AG04449 (cell line): ENCODE data around the gene FAM124B.

Experiments
- CTCF ChIA-PET: fragments of 350-600 bp; formaldehyde crosslinking; extraction: SDS; loops from one replicate; lab custom pipeline; 2021; ENCODE audit warnings: antibody characterized with exemption; lab: Yijun Ruan, JAX
- POLR2A ChIA-PET: fragments of 400-600, 350-600 bp; formaldehyde crosslinking; extraction: SDS; loops from one replicate; lab custom pipeline; 2020; ENCODE audit warnings: antibody characterized with exemption, inconsistent platforms; lab: Yijun Ruan, JAX
- DNase-seq: peaks from one replicate; pipeline ENCODE4 v3.0.0-alpha.2; 2010; ENCODE audit warnings: low read depth, low spot score
- H3K4me3 ChIP-seq: 2 replicates; pipeline ENCODE4 v1.5.1; 2011; ENCODE audit warnings: low read depth, mild to moderate bottlenecking, control low read depth, low read length
- TF ChIP-seq, protein P1 (sequence below): IDR thresholded peaks from one replicate; pipeline ENCODE4 v1.5.1; 2011; ENCODE audit warnings: mild to moderate bottlenecking, moderate library complexity, low read length, control low read depth, inconsistent platforms; ENCODE audit not compliant: insufficient read depth; ENCODE audit errors: missing control alignments

Gene FAM124B

DNA sequence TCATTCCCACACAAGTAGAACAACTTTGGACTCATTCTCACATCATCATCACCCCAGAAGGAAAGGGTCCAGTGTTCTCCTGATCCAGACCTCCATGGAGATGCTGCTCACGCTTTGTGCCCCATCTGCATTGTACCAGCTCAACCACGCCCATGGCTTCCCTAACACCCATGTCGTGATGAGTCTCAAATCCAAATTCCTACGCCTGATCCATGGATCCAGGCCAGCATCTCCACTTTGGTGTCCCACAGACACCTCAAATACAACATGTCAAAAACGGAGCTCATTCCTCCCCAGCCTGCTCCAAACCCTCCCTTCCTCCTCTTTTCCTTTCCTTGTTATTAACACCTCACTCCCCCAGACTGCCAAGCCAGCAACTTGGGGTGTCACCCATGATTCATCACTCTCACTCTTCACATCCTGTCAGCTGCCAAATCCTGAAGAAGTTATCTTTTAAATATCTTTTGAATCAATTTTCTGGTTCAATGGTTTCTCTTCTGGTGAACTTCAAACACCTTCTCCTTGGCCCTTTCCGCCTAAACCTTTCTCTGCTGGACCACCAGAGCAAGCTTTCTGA lies 30.2 kb upstream of the FAM124B start:
- POLR2A ChIA-PET, result no interaction called here

DNA sequence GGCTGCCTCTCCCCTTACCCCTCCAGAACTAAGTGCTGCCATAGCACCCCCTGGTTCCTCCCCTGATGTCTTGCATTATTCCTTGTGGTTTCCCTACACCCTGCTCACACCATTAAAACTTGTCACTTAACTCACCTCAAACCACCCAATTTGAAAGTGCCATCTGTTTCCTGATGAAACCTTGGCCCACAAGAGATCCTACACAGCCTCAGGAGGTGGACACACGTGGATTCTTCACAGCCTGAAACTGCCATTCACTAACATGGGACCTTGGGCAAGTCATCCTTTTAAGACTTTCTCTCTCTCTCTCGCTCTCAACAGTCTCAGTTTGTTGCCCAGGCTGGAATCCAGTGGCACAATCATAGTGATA lies 27.5 kb upstream of the FAM124B start:
- TF ChIP-seq, protein P1, sequence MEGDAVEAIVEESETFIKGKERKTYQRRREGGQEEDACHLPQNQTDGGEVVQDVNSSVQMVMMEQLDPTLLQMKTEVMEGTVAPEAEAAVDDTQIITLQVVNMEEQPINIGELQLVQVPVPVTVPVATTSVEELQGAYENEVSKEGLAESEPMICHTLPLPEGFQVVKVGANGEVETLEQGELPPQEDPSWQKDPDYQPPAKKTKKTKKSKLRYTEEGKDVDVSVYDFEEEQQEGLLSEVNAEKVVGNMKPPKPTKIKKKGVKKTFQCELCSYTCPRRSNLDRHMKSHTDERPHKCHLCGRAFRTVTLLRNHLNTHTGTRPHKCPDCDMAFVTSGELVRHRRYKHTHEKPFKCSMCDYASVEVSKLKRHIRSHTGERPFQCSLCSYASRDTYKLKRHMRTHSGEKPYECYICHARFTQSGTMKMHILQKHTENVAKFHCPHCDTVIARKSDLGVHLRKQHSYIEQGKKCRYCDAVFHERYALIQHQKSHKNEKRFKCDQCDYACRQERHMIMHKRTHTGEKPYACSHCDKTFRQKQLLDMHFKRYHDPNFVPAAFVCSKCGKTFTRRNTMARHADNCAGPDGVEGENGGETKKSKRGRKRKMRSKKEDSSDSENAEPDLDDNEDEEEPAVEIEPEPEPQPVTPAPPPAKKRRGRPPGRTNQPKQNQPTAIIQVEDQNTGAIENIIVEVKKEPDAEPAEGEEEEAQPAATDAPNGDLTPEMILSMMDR, result no peak
- no peak overlapping the region for H3K4me3 ChIP-seq
- ChIA-PET CTCF (no interaction called here), POLR2A (no interaction called here)
- no peak for DNase-seq

More for the DNA sequence above, 30.2 kb upstream of the FAM124B start:
- TF ChIP-seq, protein P1, result no peak
- CTCF ChIA-PET, result interaction anchor here (2.1 kb wide), 1 partner anchor 16 kb away, joined by 7 read pairs; no protein-coding TSS in a partner anchor
- no peak for DNase-seq
- H3K4me3 ChIP-seq, result no peak overlapping the region

GRCh38 chr2:224428787-224429440 lies 27.0 kb upstream of the FAM124B start:
- TF ChIP-seq, protein P1, result no peak
- ChIA-PET CTCF (no interaction called here), POLR2A (no interaction called here)
- no peak for DNase-seq
- H3K4me3 ChIP-seq, result no peak overlapping the region

DNA sequence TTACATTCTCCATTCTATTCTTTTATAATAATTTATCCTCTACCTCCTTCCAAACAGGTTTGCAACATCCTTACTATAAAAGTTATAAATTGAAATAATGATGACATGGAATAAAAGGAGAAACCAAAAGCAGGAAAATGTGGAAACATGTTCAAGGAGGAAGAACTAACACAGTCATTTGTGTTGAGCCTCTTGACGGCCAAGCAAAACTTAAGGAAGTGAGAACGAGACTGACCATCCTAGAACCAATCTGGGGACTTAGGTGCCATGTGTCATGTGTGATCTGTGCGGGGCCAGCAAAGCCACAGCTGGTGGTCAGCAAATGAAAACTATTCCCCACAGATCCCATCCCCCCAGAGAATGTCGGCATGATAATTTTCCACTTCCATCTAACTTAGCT lies 25.6 kb upstream of the FAM124B start:
- ChIA-PET POLR2A (no interaction called here), CTCF (no interaction called here)
- TF ChIP-seq, protein P1, result no peak
- DNase-seq, result no peak
- no peak overlapping the region for H3K4me3 ChIP-seq

DNA sequence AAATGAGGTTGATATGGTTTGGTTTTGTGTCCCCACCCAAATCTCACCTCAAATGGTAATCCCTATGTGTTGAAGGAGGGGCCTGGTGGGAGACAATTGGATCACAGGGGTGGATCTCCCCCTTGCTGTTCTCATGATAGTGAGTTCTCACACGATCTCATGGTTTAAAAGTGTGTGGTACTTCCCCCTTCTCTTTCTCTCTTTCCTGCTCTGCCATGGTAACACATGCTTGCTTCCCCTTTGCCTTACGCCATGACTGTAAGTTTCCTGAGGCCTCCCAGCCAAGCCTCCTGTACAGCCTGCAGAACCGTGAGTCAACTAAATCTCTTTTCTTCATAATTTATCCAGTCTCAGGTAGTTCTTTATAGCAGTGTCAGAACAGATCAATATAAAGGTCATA lies 24.7 kb upstream of the FAM124B start:
- TF ChIP-seq, protein P1, result no peak
- ChIA-PET POLR2A (no interaction called here), CTCF (no interaction called here)
- no peak overlapping the region for H3K4me3 ChIP-seq
- no peak for DNase-seq

- TF ChIP-seq, protein P1, result no peak
- no peak for DNase-seq
- no peak overlapping the region for H3K4me3 ChIP-seq
- POLR2A ChIA-PET, result interaction anchor here (0.5 kb wide), 1 partner anchor 64 kb away, joined by 3 read pairs; no protein-coding TSS in a partner anchor
- CTCF ChIA-PET, result no interaction called here
Measured at GRCh38 chr2:224421065-224421464, 19.2 kb upstream of the FAM124B start.
